ENCODE measurements around the gene TSN. TPM values are rescaled to one million over a fixed set of nuclear protein-coding genes. Genes with fewer than 3 reads are reported as not detected.
"Not testable (repeated sequence)": the region's sequence is repeated elsewhere in the genome, so short reads cannot be mapped to it uniquely, and the experiment has no call there.

Gene TSN
- total RNA-seq (61.9 TPM), polyA plus RNA-seq (10 to 100 TPM; 82.6 to 99.4 (median 93.7) TPM)

- Mint-ChIP-seq H3K27me3 (no peaks in the 10 kb centered on the region), H3K9me3 (no peaks in the 10 kb centered on the region), H3K4me3 (peak within 1 kb of the TSS; percentile 92 to 99 (median 95)), H3K36me3 (peaks cover 8% of the 10 kb centered on the region), H3K27ac (peak within 1 kb of the TSS; percentile 93 to 97 (median 96)), H3K4me1 (peaks cover 21 to 35% (median 28%) of the 10 kb centered on the region in 4 donors)
- Histone ChIP-seq H3K9me3 (ENCODE audit: control insufficient read depth in 2 of 2, low read length in 2 of 2) (no peaks in the 10 kb centered on the region), H3K27ac (ENCODE audit: insufficient read depth, low read length, poor library complexity, severe bottlenecking) (peak within 1 kb of the TSS; percentile 75), H3K36me3 (ENCODE audit: control insufficient read depth, insufficient read depth, low read length) (peaks cover 23% of the 10 kb centered on the region), H3K4me3 (ENCODE audit: low read depth, low read length) (peak within 1 kb of the TSS; percentile 98), H3K27me3 (ENCODE audit: control insufficient read depth, insufficient read depth, low read length) (no peaks in the 10 kb centered on the region), H3K4me1 (ENCODE audit: control insufficient read depth, insufficient read depth, low read length, poor library complexity, severe bottlenecking) (peaks cover 27% of the 10 kb centered on the region)
- peak; percentile 96 to 99 (median 97) for DNase-seq
- ATAC-seq (ENCODE audit: low read depth in 2 of 2): peak; percentile 99 to 100
These were observed at the start of gene TSN for GRCh38 chr2:121755237-121756111. Gene TSN, plus strand, starts transcription at chr2:121755651. Its CDS starts 129 bp downstream, at chr2:121755780.

- Histone ChIP-seq H3K36me3 (ENCODE audit: control insufficient read depth, insufficient read depth, low read length) (no peaks in the 10 kb centered on the region), H3K27me3 (ENCODE audit: control insufficient read depth, insufficient read depth, low read length) (no peaks in the 10 kb centered on the region), H3K4me3 (ENCODE audit: low read depth, low read length) (no peak overlapping the region), H3K27ac (ENCODE audit: insufficient read depth, low read length, poor library complexity, severe bottlenecking) (no peak overlapping the region), H3K4me1 (ENCODE audit: control insufficient read depth, insufficient read depth, low read length, poor library complexity, severe bottlenecking) (peaks cover under 1% of the 10 kb centered on the region), H3K9me3 (ENCODE audit: control insufficient read depth in 2 of 2, low read length in 2 of 2) (no peaks in the 10 kb centered on the region)
- Mint-ChIP-seq H3K4me3 (no peak overlapping the region), H3K9me3 (peaks cover 0 to 2% (median 0%) of the 10 kb centered on the region in 7 donors), H3K36me3 (no peaks in the 10 kb centered on the region), H3K27me3 (peaks cover 5% of the 10 kb centered on the region), H3K4me1 (peaks cover 1 to 11% (median 5%) of the 10 kb centered on the region in 4 donors), H3K27ac (no peak overlapping the region)
- ATAC-seq (ENCODE audit: low read depth in 2 of 2): no peak
- DNase-seq: no peak
These were observed 49.5 kb upstream of the TSN start for GRCh38 chr2:121705958-121706357.

- Mint-ChIP-seq H3K4me3 (no peak overlapping the region), H3K4me1 (no peaks in the 10 kb centered on the region), H3K27me3 (peaks cover 5% of the 10 kb centered on the region), H3K9me3 (peaks cover 0 to 2% (median 0%) of the 10 kb centered on the region in 7 donors), H3K27ac (no peak overlapping the region), H3K36me3 (no peaks in the 10 kb centered on the region)
- Histone ChIP-seq H3K27me3 (ENCODE audit: control insufficient read depth, insufficient read depth, low read length) (no peaks in the 10 kb centered on the region), H3K36me3 (ENCODE audit: control insufficient read depth, insufficient read depth, low read length) (no peaks in the 10 kb centered on the region), H3K9me3 (ENCODE audit: control insufficient read depth in 2 of 2, low read length in 2 of 2) (no peaks in the 10 kb centered on the region), H3K4me3 (ENCODE audit: low read depth, low read length) (no peak overlapping the region), H3K27ac (ENCODE audit: insufficient read depth, low read length, poor library complexity, severe bottlenecking) (no peak overlapping the region), H3K4me1 (ENCODE audit: control insufficient read depth, insufficient read depth, low read length, poor library complexity, severe bottlenecking) (no peaks in the 10 kb centered on the region)
- DNase-seq: no peak
- ATAC-seq (ENCODE audit: low read depth in 2 of 2): no peak
These were observed 48.0 kb upstream of the TSN start for GRCh38 chr2:121707344-121707919.

- Histone ChIP-seq H3K27ac (ENCODE audit: insufficient read depth, low read length, poor library complexity, severe bottlenecking) (no peak overlapping the region), H3K4me3 (ENCODE audit: low read depth, low read length) (no peak overlapping the region), H3K36me3 (ENCODE audit: control insufficient read depth, insufficient read depth, low read length) (no peaks in the 10 kb centered on the region), H3K27me3 (ENCODE audit: control insufficient read depth, insufficient read depth, low read length) (no peaks in the 10 kb centered on the region), H3K9me3 (ENCODE audit: control insufficient read depth in 2 of 2, low read length in 2 of 2) (no peaks in the 10 kb centered on the region), H3K4me1 (ENCODE audit: control insufficient read depth, insufficient read depth, low read length, poor library complexity, severe bottlenecking) (no peaks in the 10 kb centered on the region)
- Mint-ChIP-seq H3K36me3 (no peaks in the 10 kb centered on the region), H3K27me3 (peaks cover 5% of the 10 kb centered on the region), H3K4me1 (no peaks in the 10 kb centered on the region), H3K9me3 (peaks cover 0 to 2% (median 0%) of the 10 kb centered on the region in 7 donors), H3K4me3 (no peak overlapping the region), H3K27ac (no peak overlapping the region)
- ATAC-seq (ENCODE audit: low read depth in 2 of 2) (no peak), DNase-seq (no peak)
These were observed 47.5 kb upstream of the TSN start for GRCh38 chr2:121707920-121708361.

- H3K36me3 Mint-ChIP-seq: no peaks in the 10 kb centered on the region
- H3K27me3 Mint-ChIP-seq: peaks cover 10% of the 10 kb centered on the region
- no peaks in the 10 kb centered on the region for H3K27me3 ChIP-seq (ENCODE audit: control insufficient read depth, insufficient read depth, low read length)
- no peak overlapping the region for H3K27ac Mint-ChIP-seq
- no peaks in the 10 kb centered on the region for H3K36me3 ChIP-seq (ENCODE audit: control insufficient read depth, insufficient read depth, low read length)
- no peaks in the 10 kb centered on the region for H3K4me1 ChIP-seq (ENCODE audit: control insufficient read depth, insufficient read depth, low read length, poor library complexity, severe bottlenecking)
- DNase-seq: no peak
- no peak overlapping the region for H3K4me3 Mint-ChIP-seq
- no peak for ATAC-seq (ENCODE audit: low read depth in 2 of 2)
- no peaks in the 10 kb centered on the region for H3K4me1 Mint-ChIP-seq
- H3K4me3 ChIP-seq (ENCODE audit: low read depth, low read length): no peak overlapping the region
- H3K9me3 Mint-ChIP-seq: peaks cover 0 to 2% (median 0%) of the 10 kb centered on the region in 7 donors
- H3K27ac ChIP-seq (ENCODE audit: insufficient read depth, low read length, poor library complexity, severe bottlenecking): no peak overlapping the region
- no peaks in the 10 kb centered on the region for H3K9me3 ChIP-seq (ENCODE audit: control insufficient read depth in 2 of 2, low read length in 2 of 2)
These were observed 45.5 kb upstream of the TSN start for GRCh38 chr2:121709776-121710469.

- Histone ChIP-seq H3K4me1 (ENCODE audit: control insufficient read depth, insufficient read depth, low read length, poor library complexity, severe bottlenecking) (no peaks in the 10 kb centered on the region), H3K4me3 (ENCODE audit: low read depth, low read length) (no peak overlapping the region), H3K27ac (ENCODE audit: insufficient read depth, low read length, poor library complexity, severe bottlenecking) (no peak overlapping the region), H3K27me3 (ENCODE audit: control insufficient read depth, insufficient read depth, low read length) (no peaks in the 10 kb centered on the region), H3K36me3 (ENCODE audit: control insufficient read depth, insufficient read depth, low read length) (no peaks in the 10 kb centered on the region), H3K9me3 (ENCODE audit: control insufficient read depth in 2 of 2, low read length in 2 of 2) (no peaks in the 10 kb centered on the region)
- no peak overlapping the region for H3K4me3 Mint-ChIP-seq
- no peak overlapping the region for H3K27ac Mint-ChIP-seq
- peaks cover 11% of the 10 kb centered on the region for H3K27me3 Mint-ChIP-seq
- H3K4me1 Mint-ChIP-seq: no peaks in the 10 kb centered on the region
- ATAC-seq (ENCODE audit: low read depth in 2 of 2): no peak
- no peaks in the 10 kb centered on the region for H3K9me3 Mint-ChIP-seq
- H3K36me3 Mint-ChIP-seq: no peaks in the 10 kb centered on the region
- no peak for DNase-seq
These were observed 44.8 kb upstream of the TSN start for GRCh38 chr2:121710470-121711170.

- not testable (repeated sequence) for H3K4me1 Mint-ChIP-seq; H3K4me1 ChIP-seq (ENCODE audit: control insufficient read depth, insufficient read depth, low read length, poor library complexity, severe bottlenecking)
These were observed 44.0 kb upstream of the TSN start for GRCh38 chr2:121711481-121711880.

More at GRCh38 chr2:121711481-121711880, 44.0 kb upstream of the TSN start:
- peaks cover 11% of the 10 kb centered on the region for H3K27me3 Mint-ChIP-seq
- H3K27me3 ChIP-seq (ENCODE audit: control insufficient read depth, insufficient read depth, low read length); H3K36me3 ChIP-seq (ENCODE audit: control insufficient read depth, insufficient read depth, low read length); H3K9me3 Mint-ChIP-seq; H3K36me3 Mint-ChIP-seq; H3K27ac Mint-ChIP-seq; DNase-seq; H3K27ac ChIP-seq (ENCODE audit: insufficient read depth, low read length, poor library complexity, severe bottlenecking); H3K4me3 ChIP-seq (ENCODE audit: low read depth, low read length); H3K9me3 ChIP-seq (ENCODE audit: control insufficient read depth in 2 of 2, low read length in 2 of 2); ATAC-seq (ENCODE audit: low read depth in 2 of 2); H3K4me3 Mint-ChIP-seq: not testable (repeated sequence)

Data from CD4-positive, CD25-positive, alpha-beta regulatory T cell (primary cell).